NCI-H1105 treated with DMSO at 0.1 percent for 48 hours (cell line): ENCODE results near the gene ADAM10.
A peak's percentile ranks its signal among the peaks of the same experiment; 100 is the strongest.

Experiments used
- DNase-seq: peaks from one replicate; lab custom pipeline; 2025; lab: John Stamatoyannopoulos, UW

The ADAM10 gene

DNA sequence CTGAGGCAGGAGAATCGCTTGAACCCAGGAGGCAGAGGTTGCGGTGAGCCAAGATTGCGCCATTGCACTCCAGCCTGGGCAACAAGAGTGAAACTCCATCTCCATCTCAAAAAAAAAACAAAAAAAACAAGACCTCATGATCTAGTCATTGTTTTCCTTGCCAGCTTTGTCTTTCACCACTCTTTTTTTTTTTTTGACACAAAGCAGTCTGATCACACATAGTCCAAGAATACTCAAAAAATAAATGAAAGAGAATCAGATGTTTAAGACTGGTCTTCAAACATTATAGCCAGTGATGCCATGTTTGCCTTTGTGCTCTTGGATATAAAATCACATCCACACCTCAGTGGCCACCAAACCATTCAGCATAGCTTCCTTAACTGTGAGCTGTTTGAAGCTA lies 5.8 kb upstream of the ADAM10 start:
- no peak for DNase-seq

GRCh38 chr15:58752716-58753115 lies 3.2 kb upstream of the ADAM10 start:
- no peak for DNase-seq

DNA sequence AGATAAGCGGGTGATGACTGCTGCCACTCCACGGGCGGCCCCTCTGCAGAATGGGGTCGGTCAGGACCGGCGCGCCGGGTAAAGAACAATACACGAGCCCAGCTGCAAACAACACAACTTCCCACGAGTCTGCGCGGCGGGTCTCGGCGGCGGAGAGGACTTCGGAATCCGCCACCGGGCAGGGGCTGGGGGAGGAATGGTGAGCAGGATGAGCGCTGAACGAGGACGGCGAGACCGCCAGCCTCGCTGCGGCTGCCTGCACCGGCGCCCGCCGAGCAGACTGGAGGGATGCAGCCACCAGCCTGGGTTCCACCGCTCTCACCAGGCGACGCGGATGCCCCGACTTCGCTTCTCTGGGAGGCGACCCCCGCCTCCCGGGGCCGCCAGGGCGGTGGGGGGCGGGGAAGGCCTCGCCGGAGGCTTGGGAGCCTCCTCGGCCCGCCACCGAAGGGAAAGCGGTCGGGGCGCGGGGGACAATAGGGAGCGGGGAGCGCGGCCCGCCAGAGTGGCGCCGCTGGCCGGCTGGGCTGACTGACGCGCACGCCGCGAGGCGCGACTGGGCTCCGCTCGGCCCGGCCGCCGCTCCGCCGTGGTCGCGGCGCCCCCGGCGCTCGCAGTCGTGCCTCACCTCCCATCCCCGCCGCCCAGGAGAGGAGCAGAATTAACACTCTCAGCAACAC lies 515 bp downstream of the ADAM10 start:
- DNase-seq = peak; percentile 76

- peak; percentile 39 for DNase-seq
These were observed 1.3 kb downstream of the ADAM10 start for GRCh38 chr15:58748040-58748851.

GRCh38 chr15:58746174-58746573 lies 3.3 kb downstream of the ADAM10 start:
- no peak for DNase-seq

DNA sequence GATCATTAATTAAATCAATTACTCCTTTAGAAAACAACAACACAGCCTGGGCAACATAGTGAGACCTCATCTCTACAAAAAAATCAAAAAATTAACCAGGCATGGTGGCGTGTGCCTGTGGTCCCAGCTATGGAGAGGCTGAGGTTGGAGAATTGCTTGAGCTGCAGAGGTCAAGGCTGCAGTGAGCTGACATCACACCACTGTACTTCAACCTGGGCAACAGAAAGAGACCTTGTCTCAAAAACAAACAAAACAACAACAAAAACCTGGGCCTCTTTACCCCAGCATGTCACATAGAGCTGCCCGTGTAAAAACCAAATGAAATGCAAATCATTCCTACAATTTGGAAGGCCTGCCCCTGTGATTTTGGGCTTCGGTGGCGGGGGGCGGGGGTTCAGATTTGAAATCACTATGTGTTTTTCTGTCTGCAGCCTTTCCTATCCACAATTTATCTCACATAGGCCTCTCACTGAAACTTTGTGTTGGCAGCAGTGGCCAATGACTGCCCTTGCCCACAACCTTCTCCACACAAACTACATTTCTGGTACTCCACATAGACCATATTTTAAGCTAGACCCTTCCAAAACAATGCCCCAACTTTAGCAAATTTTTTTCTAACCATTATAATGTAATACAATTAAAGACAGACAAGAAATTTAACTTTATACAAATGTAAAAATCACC lies 6.5 kb downstream of the ADAM10 start:
- DNase-seq = no peak

GRCh38 chr15:58742022-58742813 lies 7.3 kb downstream of the ADAM10 start:
- DNase-seq = no peak

DNA sequence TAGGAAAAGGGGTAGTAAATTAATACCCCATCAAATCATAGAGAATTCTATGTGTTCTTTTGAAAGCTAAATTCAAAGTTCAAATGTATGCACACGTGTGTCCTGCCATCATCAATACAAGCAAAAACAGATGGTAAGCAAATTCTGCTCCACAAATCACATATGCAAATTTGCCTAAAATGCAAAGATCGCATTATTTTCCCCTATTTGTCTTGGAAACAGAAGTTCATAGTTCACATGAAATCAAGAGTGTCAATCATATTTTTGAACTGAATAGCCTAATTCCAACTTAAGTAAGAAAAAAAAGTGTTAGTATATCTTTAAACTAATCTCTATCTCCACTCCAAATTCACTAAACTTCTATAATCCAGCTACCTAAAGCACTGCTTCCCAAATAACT lies 8.5 kb downstream of the ADAM10 start:
- DNase-seq = no peak

DNA sequence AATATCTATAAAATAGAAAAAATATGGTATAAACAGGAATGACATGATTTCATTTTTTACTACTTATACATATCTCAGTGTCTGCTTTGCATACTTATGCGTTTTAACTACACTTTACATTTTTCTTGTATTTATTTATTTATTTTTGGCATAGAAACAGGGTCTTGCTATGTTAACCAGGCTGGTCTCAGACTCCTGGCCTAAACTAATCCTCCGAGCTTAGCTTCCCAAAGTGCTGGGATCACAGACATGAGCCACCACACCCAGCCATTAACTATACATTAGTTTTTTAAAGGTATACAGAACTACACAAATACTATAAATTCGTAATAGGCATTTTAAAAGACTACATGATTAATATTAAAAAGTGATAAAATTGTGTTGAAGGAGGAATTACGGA lies 9.1 kb downstream of the ADAM10 start:
- DNase-seq = no peak

DNA sequence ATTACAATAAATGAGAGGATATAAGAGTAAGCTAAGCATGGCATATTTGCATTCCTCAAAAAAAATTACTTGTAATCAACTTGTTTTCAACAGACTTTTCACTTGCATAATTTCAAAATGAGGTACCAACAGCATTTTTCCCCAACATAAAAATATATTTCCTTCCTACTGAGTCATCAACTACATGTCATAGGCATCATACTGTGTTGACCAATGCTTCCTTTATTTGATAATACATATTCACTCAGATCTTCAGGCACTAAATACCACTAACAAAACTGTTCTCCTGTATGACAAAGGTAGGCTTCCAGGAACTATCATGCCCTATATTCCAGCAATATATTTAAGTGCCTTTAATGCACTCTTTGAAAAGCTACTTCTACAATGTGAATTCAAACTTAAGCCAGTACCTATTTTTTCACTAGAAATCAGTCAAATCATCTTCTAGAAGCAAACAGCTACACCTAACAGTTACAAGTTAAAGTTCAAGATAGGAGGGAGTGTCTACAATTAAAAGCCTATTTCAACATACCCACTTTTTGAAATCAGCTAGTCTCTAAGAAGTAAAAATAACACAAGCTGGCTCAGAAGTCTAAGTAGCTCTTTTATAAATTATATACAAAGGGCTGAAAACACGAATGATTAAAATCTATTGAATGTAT lies 11.3 kb downstream of the ADAM10 start:
- no peak for DNase-seq

GRCh38 chr15:58737298-58737697 lies 12.2 kb downstream of the ADAM10 start:
- DNase-seq = no peak

- no peak for DNase-seq
These were observed 13.4 kb downstream of the ADAM10 start for GRCh38 chr15:58736018-58736643.

GRCh38 chr15:58734859-58735258 lies 14.6 kb downstream of the ADAM10 start:
- DNase-seq = no peak

DNA sequence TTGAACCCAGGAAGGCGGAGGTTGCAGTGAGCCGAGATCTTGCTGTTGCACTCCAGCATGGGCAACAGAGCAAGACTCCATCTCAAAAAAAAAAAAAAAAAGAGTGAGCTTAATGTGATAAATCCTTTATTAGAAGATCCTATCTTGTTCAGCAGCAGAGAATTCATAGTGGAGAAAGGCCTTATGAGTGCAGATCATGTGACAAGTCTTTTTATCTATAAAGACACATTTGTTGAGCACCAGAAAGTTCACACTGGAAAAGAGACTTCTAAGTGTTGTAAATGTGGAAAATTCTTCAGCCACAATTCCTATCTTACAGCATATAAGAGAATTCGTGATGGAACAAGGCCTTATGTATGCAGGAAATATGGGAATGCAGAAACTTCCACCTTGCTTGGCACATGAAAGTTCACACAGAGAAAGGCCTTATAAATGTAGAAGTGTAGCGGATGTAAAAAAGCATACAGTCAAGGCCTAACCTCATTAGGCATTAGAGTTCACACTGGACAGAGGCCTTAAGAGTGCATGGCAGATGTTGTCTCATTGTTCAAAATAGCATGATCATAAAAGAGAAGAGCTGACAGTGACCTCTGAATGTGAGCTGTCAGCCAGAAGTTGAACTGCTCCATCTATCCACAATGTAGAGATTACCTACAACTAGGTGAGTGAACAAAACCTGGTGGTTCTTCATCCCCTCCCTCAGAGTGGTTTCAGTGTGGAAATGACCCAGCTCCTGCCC lies 16.7 kb downstream of the ADAM10 start:
- no peak for DNase-seq

- DNase-seq = no peak
These were observed 17.6 kb downstream of the ADAM10 start for GRCh38 chr15:58731756-58732535.

DNA sequence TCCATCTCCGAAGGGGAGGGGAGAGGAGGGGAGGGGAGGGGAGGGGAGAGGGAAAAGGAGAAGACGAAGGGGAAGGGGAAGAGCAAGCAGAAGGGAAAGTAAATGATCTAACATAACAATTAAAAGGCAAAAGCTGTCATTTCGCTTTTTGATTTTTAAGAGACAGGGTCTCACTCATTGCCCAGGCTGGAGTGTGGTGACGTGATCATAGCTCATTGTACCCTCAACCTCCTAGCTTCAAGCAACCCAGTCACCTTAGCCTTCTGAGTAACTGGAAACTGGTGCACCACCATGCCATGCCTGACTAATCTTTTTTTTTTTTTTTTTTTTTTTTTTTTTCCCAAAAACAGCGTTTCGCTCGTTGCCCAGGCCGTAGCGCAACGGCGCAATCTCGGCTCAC lies 22.6 kb downstream of the ADAM10 start:
- no peak for DNase-seq

GRCh38 chr15:58724466-58724865 lies 25.0 kb downstream of the ADAM10 start:
- DNase-seq = no peak

DNA sequence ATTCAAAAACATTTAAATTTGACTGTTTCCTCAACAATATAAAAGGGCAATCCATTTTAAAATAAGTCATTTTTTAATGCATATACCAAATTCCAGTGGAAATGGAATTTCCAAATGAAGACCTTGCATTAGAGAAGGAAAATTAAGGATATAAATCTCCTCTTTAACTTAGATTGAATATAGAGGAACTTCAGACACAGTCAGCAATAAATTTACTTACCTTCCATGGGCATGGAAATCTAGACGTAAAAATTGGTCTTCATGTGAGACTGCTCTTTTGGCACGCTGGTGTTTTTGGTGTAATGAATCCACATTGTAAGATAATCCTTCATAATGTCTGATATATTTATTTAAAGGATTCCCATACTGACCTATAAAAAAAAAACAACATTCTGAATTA lies 32.1 kb downstream of the ADAM10 start:
- DNase-seq = no peak

- DNase-seq = no peak
These were observed 33.5 kb downstream of the ADAM10 start for GRCh38 chr15:58716027-58716426.
